Stimulated activated CD8-positive, alpha-beta memory T cell treated with anti-CD3 and anti-CD28 coated beads, Interleukin-12 subunit alpha, Interleukin-12 subunit beta, amount 100 ng/mL, for 4 hours (primary cell): ENCODE measurements around the gene HRAS.

Source experiments
- DNase-seq: peaks from one replicate; pipeline ENCODE4 v3.0.0-alpha.2; 2020; ENCODE audit warnings: low read depth

The HRAS gene

DNA sequence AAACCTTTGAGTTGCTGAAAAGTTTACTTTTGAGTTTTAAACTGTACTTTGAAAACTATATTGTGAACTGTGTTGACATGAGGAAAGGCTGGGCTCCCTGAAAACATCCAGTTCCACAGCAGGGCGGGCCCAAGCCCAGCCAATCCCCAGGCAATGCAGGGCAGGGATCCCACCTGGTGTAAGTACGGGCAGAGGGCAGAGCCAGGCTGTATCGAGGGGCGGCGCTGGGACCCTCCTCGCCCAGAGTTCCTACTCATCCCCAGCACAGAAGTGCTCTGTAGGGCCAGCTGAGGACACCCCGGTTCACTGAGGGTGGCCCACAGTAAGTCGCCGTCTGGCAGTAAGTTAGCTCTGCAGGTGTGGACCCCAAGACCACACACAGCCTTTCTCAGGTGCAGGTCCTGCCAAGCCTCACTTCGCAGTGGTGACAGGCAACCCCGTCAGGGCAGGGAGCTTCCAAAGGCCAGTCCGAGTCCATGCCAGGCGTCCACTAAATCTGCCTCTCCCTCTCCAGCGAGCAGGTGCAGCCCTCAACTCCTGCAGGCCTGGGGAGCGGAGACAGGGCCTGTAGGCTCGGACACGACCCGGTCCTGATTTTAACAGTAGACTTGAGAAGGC lies 31.7 kb upstream of the HRAS start:
- DNase-seq = no peak

- DNase-seq = no peak
Observed at GRCh38 chr11:565921-566509, 30.6 kb upstream of the HRAS start.

DNA sequence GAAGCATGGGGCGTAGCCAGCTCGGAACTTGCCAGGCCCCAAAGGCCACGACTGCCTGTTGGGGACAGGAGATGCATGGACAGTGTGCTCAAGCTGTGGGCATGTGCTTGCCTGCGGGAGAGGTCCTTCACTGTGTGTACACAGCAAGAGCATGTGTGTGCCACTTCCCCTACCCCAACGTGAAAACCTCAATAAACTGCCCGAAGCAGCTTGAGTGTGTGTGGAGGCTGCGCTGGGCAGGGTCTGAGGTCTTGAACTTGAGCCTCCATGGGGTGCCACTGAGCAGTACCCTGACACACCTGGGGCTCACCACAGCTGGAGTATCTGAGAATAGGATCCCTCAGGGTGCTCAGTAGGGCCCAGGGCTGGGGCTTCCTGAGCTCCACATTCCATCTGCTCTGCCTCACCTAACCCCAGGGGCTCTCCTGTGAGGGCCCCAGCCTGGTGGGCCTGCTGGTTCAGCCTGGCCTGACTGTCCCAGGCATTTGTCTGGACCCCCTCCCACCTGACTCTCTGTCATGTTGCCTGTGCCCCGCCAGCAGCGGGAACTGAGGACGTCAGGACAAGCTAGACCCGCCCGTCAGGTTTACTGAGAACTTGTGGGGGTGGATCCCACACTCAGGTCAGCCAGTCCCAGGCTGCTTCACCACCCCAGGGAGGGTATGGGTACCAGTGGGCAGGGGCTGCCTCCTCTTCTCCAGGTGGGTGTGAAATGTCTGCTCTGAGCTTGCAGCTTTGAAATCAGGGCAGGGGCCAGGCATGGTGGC lies 28.6 kb upstream of the HRAS start:
- no peak for DNase-seq

GRCh38 chr11:563066-563811 lies 27.9 kb upstream of the HRAS start:
- DNase-seq = no peak

- DNase-seq = no peak
Observed at GRCh38 chr11:562046-562645, 26.8 kb upstream of the HRAS start.

GRCh38 chr11:561148-562003 lies 26.0 kb upstream of the HRAS start:
- DNase-seq = no peak

- peak; percentile 95 for DNase-seq
Observed at GRCh38 chr11:560305-561147, 25.1 kb upstream of the HRAS start, which contains the start of the genes LMNTD2 and RASSF7. Gene LMNTD2 (minus strand): TSS chr11:560738. CDS start chr11:560716, 22 bp downstream. Gene RASSF7 (plus strand): TSS chr11:560970. CDS start chr11:561769, 799 bp downstream.

DNA sequence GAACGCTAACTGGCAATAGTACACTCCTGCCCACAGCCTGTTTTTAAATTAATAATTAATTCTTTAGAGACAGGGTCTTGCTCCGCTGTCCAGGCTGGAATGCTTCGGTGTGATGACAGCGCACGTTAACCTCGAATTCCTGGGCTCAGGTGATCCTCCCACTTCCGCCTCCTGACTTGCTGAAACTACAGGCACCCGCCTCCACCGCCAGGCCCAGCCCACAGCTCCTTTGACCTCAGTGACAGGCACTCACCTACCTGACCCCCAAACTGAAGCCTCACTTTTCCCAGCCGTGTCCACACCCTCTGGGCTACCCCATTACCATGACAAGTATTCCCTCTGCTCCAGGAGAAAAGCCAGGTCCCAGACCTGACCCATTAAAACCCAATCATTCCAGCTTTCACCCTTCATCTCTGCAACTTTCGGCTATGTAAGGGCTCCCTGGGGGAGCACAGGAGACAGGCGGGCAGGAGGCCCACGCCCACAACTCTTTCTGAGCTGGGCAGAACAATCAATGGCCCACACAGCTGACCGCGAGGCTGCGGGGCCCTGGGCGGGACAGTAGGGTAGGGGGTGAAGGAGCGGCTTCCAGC lies 24.4 kb upstream of the HRAS start:
- DNase-seq = no peak

- DNase-seq = no peak
Observed at GRCh38 chr11:559020-559620, 23.7 kb upstream of the HRAS start.

DNA sequence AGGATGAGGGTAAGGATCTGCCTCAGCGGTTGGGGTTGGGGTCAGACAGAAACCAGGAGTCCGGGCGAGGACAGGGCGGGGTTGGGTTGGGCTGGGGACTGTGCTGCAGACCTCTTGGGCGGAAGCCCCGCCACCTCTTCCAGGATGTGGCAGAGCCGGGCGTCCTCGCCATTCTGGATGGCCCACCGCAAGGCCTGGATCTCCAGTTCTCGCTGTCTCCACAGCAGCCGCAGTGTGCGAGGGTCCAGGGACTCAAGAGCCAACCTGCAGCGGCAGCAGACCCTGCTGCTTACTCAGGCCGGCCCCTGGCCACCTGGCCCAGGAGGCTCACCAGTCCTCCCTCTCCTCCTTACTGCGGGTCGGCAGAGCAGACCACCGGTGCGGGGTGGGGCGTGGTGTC lies 23.1 kb upstream of the HRAS start:
- DNase-seq = no peak

- DNase-seq = no peak
Observed at GRCh38 chr11:557328-558132, 22.2 kb upstream of the HRAS start.

GRCh38 chr11:556662-557256 lies 21.4 kb upstream of the HRAS start:
- DNase-seq = no peak

DNA sequence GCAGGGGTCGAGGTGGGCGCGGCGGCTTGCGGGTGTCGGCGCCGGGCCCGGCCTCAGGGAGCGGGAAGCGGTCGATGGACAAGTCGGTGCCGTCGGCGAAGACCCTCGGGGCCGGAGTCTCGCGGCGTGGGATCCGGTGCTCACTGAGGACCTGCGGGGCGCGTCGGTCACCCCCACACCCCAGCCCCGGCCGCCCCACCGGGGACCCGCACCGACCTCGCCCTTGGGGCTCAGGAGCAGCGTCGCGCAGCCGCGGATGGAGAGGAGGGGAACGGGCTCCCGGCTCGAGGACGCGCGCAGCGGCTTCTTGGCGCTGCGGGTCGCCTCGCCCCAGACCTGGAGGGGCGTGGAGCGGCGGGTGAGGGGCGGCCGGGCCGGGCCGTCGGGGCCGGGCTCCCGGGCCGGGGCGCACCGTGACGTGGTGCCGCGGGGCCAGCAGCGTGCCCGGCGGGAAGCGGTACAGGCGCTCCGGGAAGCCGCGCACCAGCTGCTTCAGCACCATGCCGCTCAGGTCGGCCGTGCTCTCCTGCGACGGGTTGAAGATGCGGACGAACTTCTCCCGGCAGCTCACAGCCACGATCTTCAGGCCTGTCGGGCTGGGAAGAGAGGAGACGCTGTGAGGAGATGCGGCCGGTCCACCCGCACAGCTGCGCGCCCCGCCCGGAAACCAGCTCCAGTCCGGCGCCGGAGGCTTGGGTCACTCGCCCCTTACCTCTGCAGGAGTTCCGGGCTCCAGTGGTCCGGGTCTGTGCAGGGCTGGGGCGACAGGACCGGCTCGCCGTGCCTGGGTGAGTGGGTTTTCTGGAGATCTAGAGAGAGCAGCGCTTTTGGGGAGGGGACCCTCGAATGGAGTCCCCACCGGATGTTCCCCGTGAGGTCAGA lies 20.6 kb upstream of the HRAS start:
- DNase-seq = no peak

DNA sequence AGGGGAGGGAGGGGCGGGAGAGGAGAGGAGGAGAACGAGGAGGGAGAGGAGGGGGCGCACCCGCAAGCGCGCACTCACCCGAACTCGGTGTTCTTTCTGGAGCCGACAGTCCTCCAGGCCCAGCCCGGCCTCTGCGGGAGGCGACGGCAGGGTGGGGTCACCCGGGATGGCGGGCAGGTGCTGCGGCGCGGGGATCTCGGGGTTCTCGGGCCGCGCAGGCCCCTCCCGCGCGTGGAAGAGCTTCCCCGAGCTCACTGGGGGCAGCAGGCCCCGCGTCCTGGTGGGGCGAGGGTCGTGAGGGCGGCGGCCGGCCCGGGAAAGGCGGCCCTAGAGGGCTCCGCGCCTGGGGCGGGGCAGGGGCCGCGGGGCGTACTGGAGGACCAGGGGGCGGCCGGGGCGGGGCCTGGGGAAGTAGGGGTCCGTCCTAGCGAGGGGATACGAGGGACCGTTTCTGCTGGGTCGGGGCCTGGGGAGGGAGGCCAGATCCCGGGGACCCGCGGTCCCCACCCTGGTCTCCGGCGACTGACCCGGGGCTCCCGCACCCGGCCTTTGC lies 19.9 kb upstream of the HRAS start:
- DNase-seq = no peak

- peak; percentile 63 for DNase-seq
Observed at GRCh38 chr11:554428-555226, 19.3 kb upstream of the HRAS start.

DNA sequence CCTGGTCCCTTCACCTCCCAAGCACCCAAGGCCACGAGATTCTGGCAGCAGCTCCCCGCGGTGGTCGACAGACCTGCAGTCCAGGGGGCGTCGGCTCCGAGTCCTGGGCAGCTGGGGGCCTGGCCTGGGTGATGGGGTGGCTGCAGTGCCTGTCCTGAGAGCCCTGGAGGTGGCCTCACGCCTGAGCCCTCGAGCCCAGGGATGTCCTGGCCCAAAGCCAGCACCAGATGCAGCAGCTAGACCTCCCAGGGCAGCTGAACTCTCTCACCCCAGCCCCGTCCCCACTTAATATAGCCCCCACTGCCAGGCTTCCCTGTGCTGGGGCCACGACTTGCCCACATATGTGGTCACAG lies 18.6 kb upstream of the HRAS start:
- no peak for DNase-seq
